Measurements from ENCODE around the gene HSPH1. TPM values are rescaled to one million over a fixed set of nuclear protein-coding genes. Genes with fewer than 3 reads are reported as not detected.

HSPH1 gene
- total and polyA plus RNA-seq, 2 of the 8 experiments (the other 6 are each of a cell fraction or from before 2014, with no cell fraction given) = 14.2 to 145 TPM

- TF ChIP-seq CBX5 (IDR thresholded peaks at IDR 0.05; ENCODE audit: low read depth, low read length) (no peak), ASH2L (IDR thresholded peaks at IDR 0.05; ENCODE audit: low read length) (peak; percentile 36), KDM5A (IDR thresholded peaks at IDR 0.05; ENCODE audit: low read length) (no peak), ATF3 (IDR thresholded peaks at IDR 0.05; ENCODE audit: insufficient read depth, low read depth, low read length) (no peak), RBBP5 (IDR thresholded peaks at IDR 0.05; ENCODE audit: borderline replicate concordance, low read depth, low read length) (0 out of 2 replicates have a peak, but pooled peaks have one; percentile 50), SRF (IDR thresholded peaks at IDR 0.05; ENCODE audit: low read depth, low read length) (no peak), SP1 (IDR thresholded peaks at IDR 0.05; ENCODE audit: low read depth, low read length) (no peak), RXRA (IDR thresholded peaks at IDR 0.05; ENCODE audit: insufficient read depth, low read depth, low read length) (no peak), ATF2 (IDR thresholded peaks at IDR 0.05; ENCODE audit: low read length) (no peak), SUZ12 (IDR thresholded peaks at IDR 0.05; ENCODE audit: low read length) (no peak), SP4 (IDR thresholded peaks at IDR 0.05; ENCODE audit: low read length) (no peak), YY1 (IDR thresholded peaks at IDR 0.05; ENCODE audit: low read depth, low read length) (peak; percentile 81; the same call in 1 of the 2 replicates), NRF1 (IDR thresholded peaks at IDR 0.05; ENCODE audit: low read depth, low read length) (no peak), SIN3A (conservative IDR thresholded peaks at IDR 0.05 in 1 of 2, IDR thresholded peaks at IDR 0.05 in 1 of 2; ENCODE audit: low read depth in 1 of 2, low read length in 2 of 2) (peak in 1 of 2 experiments; percentile 51; a peak in 1 of 4 replicates), TBP (IDR thresholded peaks at IDR 0.05; ENCODE audit: low read depth, low read length) (peak; percentile 73; the same call in 1 of the 2 replicates), FOSL1 (IDR thresholded peaks at IDR 0.05; ENCODE audit: insufficient read depth, low read depth, low read length) (no peak), E2F6 (IDR thresholded peaks at IDR 0.05) (no peak), NANOG (IDR thresholded peaks at IDR 0.05; ENCODE audit: insufficient read depth, low read depth, low read length, poor library complexity, severe bottlenecking) (no peak)
These were observed 38.3 kb upstream of the HSPH1 start, which contains the start of gene B3GLCT (continued) for GRCh38 chr13:31199849-31200636.

All from H1 (cell line).